Erythroblast (primary cell): ENCODE data around the gene PDC.

Experiments
- GATA1 ChIP-seq: IDR thresholded peaks from 2 replicates; pipeline ENCODE4 v1.6.1; 2011; ENCODE audit warnings: low read depth, mild to moderate bottlenecking, control low read depth, low read length, moderate library complexity
- POLR2A ChIP-seq: IDR thresholded peaks from 2 replicates; pipeline ENCODE4 v1.6.1; 2011; ENCODE audit warnings: mild to moderate bottlenecking, low read length

- TF ChIP-seq POLR2A (no peak), GATA1 (no peak)
Measured at GRCh38 chr1:186479162-186479561, 18.2 kb upstream of the PDC start.
